DND-41 (cell line): Measurements from ENCODE around the gene KIT.

Source experiments
- ATAC-seq: fragments of 200-7000 bp; cut with Tn5 transposase; 3 replicates; pipeline ENCODE4 v1.9.1; 2021; ENCODE audit warnings: low read depth; ENCODE audit not compliant: insufficient read depth
- DNase-seq: peaks from one replicate; pipeline ENCODE4 v3.0.0-alpha.2; 2020
- H2AFZ ChIP-seq: 2 replicates; pipeline ENCODE4 v1.6.0; 2012; ENCODE audit warnings: low read depth, low read length
- H3K27ac ChIP-seq: 2 replicates; pipeline ENCODE4 v1.5.1; 2012; ENCODE audit warnings: low read length, inconsistent platforms
- H3K27me3 ChIP-seq: fragments of 200-600 bp; sonication (generic); 2 replicates; pipeline ENCODE4 v1.6.0; 2012; ENCODE audit warnings: low read length, mild to moderate bottlenecking, inconsistent platforms; ENCODE audit not compliant: insufficient read depth, poor library complexity
- H3K36me3 ChIP-seq: 2 replicates; pipeline ENCODE4 v1.5.1; 2012; ENCODE audit warnings: low read length, inconsistent platforms; ENCODE audit not compliant: insufficient read depth
- H3K4me1 ChIP-seq: 2 replicates; pipeline ENCODE4 v1.5.1; 2012; ENCODE audit warnings: mild to moderate bottlenecking, low read length; ENCODE audit not compliant: insufficient read depth
- H3K4me2 ChIP-seq: 2 replicates; pipeline ENCODE4 v1.6.0; 2012; ENCODE audit warnings: mild to moderate bottlenecking, moderate library complexity, low read length, inconsistent platforms; ENCODE audit not compliant: insufficient read depth
- H3K4me3 ChIP-seq, 2 experiments: fragments of 200-600 bp in 1 of 2; shearing (Covaris generic) in 1 of 2; 2 replicates each; pipeline ENCODE4 v1.5.1; 2012 to 2016; ENCODE audit warnings: inconsistent platforms in 2 of 2, low read length in 2 of 2, mild to moderate bottlenecking in 2 of 2, low read depth in 1 of 2, moderate library complexity in 1 of 2
- H3K79me2 ChIP-seq: 2 replicates; pipeline ENCODE4 v1.6.0; 2012; ENCODE audit warnings: low read length, inconsistent platforms; ENCODE audit not compliant: insufficient read depth
- H3K9ac ChIP-seq: 2 replicates; pipeline ENCODE4 v1.6.0; 2012; ENCODE audit warnings: low read depth, mild to moderate bottlenecking, inconsistent platforms, low read length, moderate library complexity
- H3K9me3 ChIP-seq: 2 replicates; pipeline ENCODE4 v1.5.1; 2012; ENCODE audit warnings: low read length, moderate library complexity, mild to moderate bottlenecking, inconsistent platforms; ENCODE audit not compliant: insufficient read depth, severe bottlenecking
- H4K20me1 ChIP-seq: 2 replicates; pipeline ENCODE4 v1.6.0; 2012; ENCODE audit warnings: low read length; ENCODE audit not compliant: insufficient read depth
- CTCF ChIP-seq: IDR thresholded peaks from 2 replicates; pipeline ENCODE4 v1.5.1; 2012; ENCODE audit warnings: borderline replicate concordance, low read length, moderate library complexity, mild to moderate bottlenecking; ENCODE audit not compliant: poor library complexity, severe bottlenecking; ENCODE audit errors: extremely low read depth
- EZH2 ChIP-seq: IDR thresholded peaks from 3 replicates; pipeline ENCODE4 v1.6.1; 2012; ENCODE audit warnings: borderline replicate concordance, low read depth, mild to moderate bottlenecking, moderate library complexity, low read length, inconsistent platforms; ENCODE audit not compliant: severe bottlenecking

Gene KIT

DNA sequence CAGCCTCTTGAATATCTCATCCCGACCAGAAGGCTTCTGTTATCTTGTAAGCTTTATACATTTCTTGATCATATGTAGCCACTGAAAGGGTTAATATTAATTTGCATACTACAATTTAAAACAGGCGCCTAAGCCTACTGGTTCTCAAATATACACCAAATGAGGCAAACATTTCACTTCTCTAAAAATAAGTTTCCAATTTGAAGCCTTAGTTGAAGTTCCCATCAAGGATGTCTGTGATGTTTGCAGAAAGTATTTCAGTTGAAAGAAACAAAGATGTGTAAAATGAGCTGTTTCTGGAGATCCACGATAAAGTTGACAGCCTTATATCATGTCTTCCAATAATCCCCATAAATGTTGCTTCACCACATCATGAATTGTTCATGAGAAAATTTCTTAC is 70.6 kb downstream of the KIT start:
- Histone ChIP-seq H3K4me1 (no peaks in the 10 kb centered on the region), H2AFZ (no peak overlapping the region), H3K79me2 (no peaks in the 10 kb centered on the region), H4K20me1 (no peaks in the 10 kb centered on the region), H3K4me2 (no peak overlapping the region), H3K27me3 (no peaks in the 10 kb centered on the region), H3K36me3 (no peaks in the 10 kb centered on the region), H3K4me3 (no peak overlapping the region), H3K9ac (no peak overlapping the region), H3K27ac (no peak overlapping the region), H3K9me3 (no peaks in the 10 kb centered on the region)
- DNase-seq = no peak
- no peak for TF ChIP-seq CTCF
- no peak for TF ChIP-seq EZH2
- ATAC-seq = no peak

GRCh38 chr4:54729256-54729655 is 71.5 kb downstream of the KIT start:
- no peak for ATAC-seq
- H3K9ac ChIP-seq = no peak overlapping the region
- no peak overlapping the region for H3K4me2 ChIP-seq
- no peak for DNase-seq
- no peak overlapping the region for H2AFZ ChIP-seq
- H3K4me1 ChIP-seq = no peaks in the 10 kb centered on the region
- H4K20me1 ChIP-seq = no peaks in the 10 kb centered on the region
- H3K9me3 ChIP-seq = no peaks in the 10 kb centered on the region
- no peaks in the 10 kb centered on the region for H3K36me3 ChIP-seq
- H3K27ac ChIP-seq = no peak overlapping the region
- H3K79me2 ChIP-seq = no peaks in the 10 kb centered on the region
- TF ChIP-seq EZH2 (no peak), CTCF (no peak)
- no peak overlapping the region for H3K4me3 ChIP-seq
- no peaks in the 10 kb centered on the region for H3K27me3 ChIP-seq

GRCh38 chr4:54730581-54730980 is 72.8 kb downstream of the KIT start:
- no peak overlapping the region for H3K9ac ChIP-seq
- no peak overlapping the region for H2AFZ ChIP-seq
- DNase-seq (no peak), ATAC-seq (no peak)
- no peaks in the 10 kb centered on the region for H3K27me3 ChIP-seq
- no peaks in the 10 kb centered on the region for H4K20me1 ChIP-seq
- H3K9me3 ChIP-seq = no peaks in the 10 kb centered on the region
- no peaks in the 10 kb centered on the region for H3K4me1 ChIP-seq
- no peak overlapping the region for H3K27ac ChIP-seq
- no peak overlapping the region for H3K4me2 ChIP-seq
- TF ChIP-seq CTCF (no peak), EZH2 (no peak)
- no peak overlapping the region for H3K4me3 ChIP-seq
- no peaks in the 10 kb centered on the region for H3K36me3 ChIP-seq
- no peaks in the 10 kb centered on the region for H3K79me2 ChIP-seq

GRCh38 chr4:54731552-54731951 is 73.8 kb downstream of the KIT start:
- no peak overlapping the region for H3K9ac ChIP-seq
- ATAC-seq (no peak), DNase-seq (no peak)
- H3K36me3 ChIP-seq = no peaks in the 10 kb centered on the region
- no peaks in the 10 kb centered on the region for H3K9me3 ChIP-seq
- no peaks in the 10 kb centered on the region for H3K27me3 ChIP-seq
- no peak overlapping the region for H3K27ac ChIP-seq
- H3K79me2 ChIP-seq = no peaks in the 10 kb centered on the region
- H3K4me2 ChIP-seq = no peak overlapping the region
- H2AFZ ChIP-seq = no peak overlapping the region
- no peaks in the 10 kb centered on the region for H3K4me1 ChIP-seq
- TF ChIP-seq CTCF (no peak), EZH2 (no peak)
- H4K20me1 ChIP-seq = no peaks in the 10 kb centered on the region
- H3K4me3 ChIP-seq = no peak overlapping the region
